ENCODE results near the gene VPS26C. TPM values are rescaled to one million over a fixed set of nuclear protein-coding genes. Genes with fewer than 3 reads are reported as not detected.
A peak's percentile ranks its signal among the peaks of the same experiment; 100 is the strongest.

VPS26C gene
- total RNA-seq, 1 experiment from 2014 or later: 62.8 TPM

- TF ChIP-seq PREB (CRISPR knock-in tag; IDR thresholded peaks at IDR 0.05; ENCODE audit: borderline replicate concordance) (peak; percentile 89; the same call in 1 of the 2 replicates), E2F1 (CRISPR knock-in tag; IDR thresholded peaks at IDR 0.05) (peak; percentile 89; the same call in 1 of the 2 replicates), E2F5 (CRISPR knock-in tag; IDR thresholded peaks at IDR 0.05) (peak; percentile 91), ELF4 (CRISPR knock-in tag; IDR thresholded peaks at IDR 0.05; ENCODE audit: low read depth) (no peak), AFF4 (CRISPR knock-in tag; IDR thresholded peaks at IDR 0.05; ENCODE audit: borderline replicate concordance) (no peak), CREB1 (CRISPR knock-in tag; IDR thresholded peaks at IDR 0.05) (peak; percentile 85), MXD4 (CRISPR knock-in tag; IDR thresholded peaks at IDR 0.05; ENCODE audit: borderline replicate concordance) (no peak), ZNF281 (CRISPR knock-in tag; IDR thresholded peaks at IDR 0.05) (peak; percentile 88; the same call in 1 of the 2 replicates), IRF1 (CRISPR knock-in tag; IDR thresholded peaks at IDR 0.05) (peak; percentile 80; the same call in 1 of the 2 replicates), ATF1 (CRISPR knock-in tag; IDR thresholded peaks at IDR 0.05) (peak; percentile 88; the same call in 1 of the 2 replicates), ESRRA (CRISPR knock-in tag; IDR thresholded peaks at IDR 0.05; ENCODE audit: borderline replicate concordance) (peak; percentile 91), RORB (CRISPR knock-in tag; IDR thresholded peaks at IDR 0.05) (no peak), JUN (CRISPR knock-in tag; IDR thresholded peaks at IDR 0.05) (peak; percentile 85; the same call in 1 of the 2 replicates), ZNF138 (CRISPR knock-in tag; conservative IDR thresholded peaks at IDR 0.05) (no peak), ZNF219 (CRISPR knock-in tag; IDR thresholded peaks at IDR 0.05; ENCODE audit: borderline replicate concordance) (peak; percentile 92; the same call in 1 of the 2 replicates), E2F4 (CRISPR knock-in tag; IDR thresholded peaks at IDR 0.05; ENCODE audit: borderline replicate concordance, low read depth) (0 out of 2 replicates have a peak, but pooled peaks have one; percentile 84), FOXJ3 (CRISPR knock-in tag; IDR thresholded peaks at IDR 0.05; ENCODE audit: borderline replicate concordance) (peak; percentile 72; the same call in 1 of the 2 replicates), CDX4 (CRISPR knock-in tag; IDR thresholded peaks at IDR 0.05; ENCODE audit: borderline replicate concordance) (no peak), ERG (CRISPR knock-in tag; IDR thresholded peaks at IDR 0.05) (no peak), USF1 (CRISPR knock-in tag; IDR thresholded peaks at IDR 0.05) (peak; percentile 97)
These were observed 46.0 kb downstream of the VPS26C start (continued) for GRCh38 chr21:37220981-37221664.
